MM.1S (cell line): Measurements from ENCODE around the gene GPR137C.

Experiments
- DNase-seq: peaks from one replicate; pipeline ENCODE4 v3.0.0-alpha.2; 2015
- H2AFZ ChIP-seq: fragments of 300-600 bp; sonication (generic); 2 replicates; pipeline ENCODE4 v1.6.0; 2016; ENCODE audit warnings: antibody characterized with exemption, low read length
- H3F3A ChIP-seq: fragments of 300-600 bp; sonication (generic); 2 replicates; pipeline ENCODE4 v1.6.1; 2016; ENCODE audit warnings: mild to moderate bottlenecking, antibody characterized with exemption, low read length, moderate library complexity, mixed read lengths; ENCODE audit not compliant: insufficient read depth
- H3K27ac ChIP-seq: fragments of 300-600 bp; sonication (generic); 2 replicates; pipeline ENCODE4 v1.5.1; 2016; ENCODE audit warnings: mild to moderate bottlenecking, low read length
- H3K27me3 ChIP-seq: fragments of 300-600 bp; sonication (generic); replicated peaks from 2 replicates; pipeline ENCODE4 v1.6.0; 2016; ENCODE audit warnings: low read length; ENCODE audit not compliant: insufficient read depth
- H3K36me3 ChIP-seq: fragments of 300-600 bp; sonication (generic); replicated peaks from 2 replicates; pipeline ENCODE4 v1.6.1; 2016; ENCODE audit warnings: mild to moderate bottlenecking, low read length, mixed read lengths; ENCODE audit not compliant: insufficient read depth
- H3K4me1 ChIP-seq: fragments of 300-600 bp; sonication (generic); 2 replicates; pipeline ENCODE4 v1.6.1; 2016; ENCODE audit warnings: low read length, mixed read lengths
- H3K4me2 ChIP-seq: fragments of 300-600 bp; sonication (generic); 2 replicates; pipeline ENCODE4 v1.6.0; 2016; ENCODE audit warnings: low read depth, low read length
- H3K4me3 ChIP-seq: fragments of 300-600 bp; sonication (generic); 2 replicates; pipeline ENCODE4 v1.5.1; 2016; ENCODE audit warnings: low read length, mixed read lengths
- H3K79me2 ChIP-seq: fragments of 300-600 bp; sonication (generic); 2 replicates; pipeline ENCODE4 v1.6.1; 2016; ENCODE audit warnings: mixed run types, low read length, mixed read lengths
- H3K9ac ChIP-seq: fragments of 300-600 bp; sonication (generic); 2 replicates; pipeline ENCODE4 v1.6.1; 2016; ENCODE audit warnings: low read length, mixed read lengths
- H3K9me2 ChIP-seq: fragments of 300-600 bp; sonication (generic); replicated peaks from 2 replicates; pipeline ENCODE4 v1.6.1; 2016; ENCODE audit warnings: mild to moderate bottlenecking, low read length, mixed read lengths; ENCODE audit not compliant: insufficient read depth
- H3K9me3 ChIP-seq: fragments of 300-600 bp; sonication (generic); replicated peaks from 2 replicates; pipeline ENCODE4 v1.6.1; 2016; ENCODE audit warnings: mild to moderate bottlenecking, low read length, mixed read lengths; ENCODE audit not compliant: insufficient read depth
- H4K20me1 ChIP-seq: fragments of 300-600 bp; sonication (generic); 2 replicates; pipeline ENCODE4 v1.6.1; 2016; ENCODE audit warnings: mild to moderate bottlenecking, low read length, moderate library complexity, mixed read lengths; ENCODE audit not compliant: insufficient read depth
- EZH2 ChIP-seq: fragments of 300-600 bp; sonication (generic); optimal IDR thresholded peaks from 2 replicates; pipeline ENCODE3; 2017; ENCODE audit warnings: low read depth, mild to moderate bottlenecking, antibody characterized with exemption, low read length, mixed read lengths
- EZH2phosphoT487 ChIP-seq: fragments of 300-600 bp; sonication (generic); IDR thresholded peaks from 2 replicates; pipeline ENCODE4 v1.6.1; 2018; ENCODE audit warnings: antibody characterized with exemption, low read length
- TF ChIP-seq, protein P1 (sequence below): fragments of 300-600 bp; sonication (generic); IDR thresholded peaks from 2 replicates; pipeline ENCODE4 v1.5.1; 2016; ENCODE audit warnings: antibody characterized with exemption, low read length, mixed read lengths

Gene GPR137C

DNA sequence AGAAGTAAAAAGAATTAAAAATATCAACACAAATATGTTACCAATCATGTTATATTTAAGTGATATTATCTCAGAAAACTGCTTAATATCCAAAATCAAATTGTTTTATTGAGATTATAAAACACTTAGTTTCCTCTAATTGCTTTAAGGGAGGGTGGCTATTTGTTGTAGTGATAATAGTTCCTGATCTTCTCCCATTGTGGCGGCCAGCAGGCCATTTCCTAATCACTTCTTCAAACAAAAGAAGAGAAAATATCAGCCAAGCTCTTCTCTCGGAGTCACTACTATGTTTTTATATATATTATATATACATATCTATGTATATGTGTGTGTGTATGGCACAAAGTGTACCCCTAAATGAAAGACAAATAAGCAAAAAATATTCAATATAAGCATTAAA is 111.2 kb downstream of the GPR137C start:
- no peaks in the 10 kb centered on the region for H3K9me2 ChIP-seq
- H3K9me3 ChIP-seq = no peaks in the 10 kb centered on the region
- no peaks in the 10 kb centered on the region for H3K36me3 ChIP-seq
- no peak overlapping the region for H3K27ac ChIP-seq
- H3K4me3 ChIP-seq = no peak overlapping the region
- no peaks in the 10 kb centered on the region for H3F3A ChIP-seq
- no peak overlapping the region for H3K9ac ChIP-seq
- TF ChIP-seq EZH2phosphoT487 (no peak), EZH2 (no peak)
- TF ChIP-seq, protein P1, sequence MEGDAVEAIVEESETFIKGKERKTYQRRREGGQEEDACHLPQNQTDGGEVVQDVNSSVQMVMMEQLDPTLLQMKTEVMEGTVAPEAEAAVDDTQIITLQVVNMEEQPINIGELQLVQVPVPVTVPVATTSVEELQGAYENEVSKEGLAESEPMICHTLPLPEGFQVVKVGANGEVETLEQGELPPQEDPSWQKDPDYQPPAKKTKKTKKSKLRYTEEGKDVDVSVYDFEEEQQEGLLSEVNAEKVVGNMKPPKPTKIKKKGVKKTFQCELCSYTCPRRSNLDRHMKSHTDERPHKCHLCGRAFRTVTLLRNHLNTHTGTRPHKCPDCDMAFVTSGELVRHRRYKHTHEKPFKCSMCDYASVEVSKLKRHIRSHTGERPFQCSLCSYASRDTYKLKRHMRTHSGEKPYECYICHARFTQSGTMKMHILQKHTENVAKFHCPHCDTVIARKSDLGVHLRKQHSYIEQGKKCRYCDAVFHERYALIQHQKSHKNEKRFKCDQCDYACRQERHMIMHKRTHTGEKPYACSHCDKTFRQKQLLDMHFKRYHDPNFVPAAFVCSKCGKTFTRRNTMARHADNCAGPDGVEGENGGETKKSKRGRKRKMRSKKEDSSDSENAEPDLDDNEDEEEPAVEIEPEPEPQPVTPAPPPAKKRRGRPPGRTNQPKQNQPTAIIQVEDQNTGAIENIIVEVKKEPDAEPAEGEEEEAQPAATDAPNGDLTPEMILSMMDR = no peak
- no peaks in the 10 kb centered on the region for H4K20me1 ChIP-seq
- H3K4me1 ChIP-seq = no peaks in the 10 kb centered on the region
- H2AFZ ChIP-seq = no peak overlapping the region
- H3K4me2 ChIP-seq = no peak overlapping the region
- no peak for DNase-seq
- H3K27me3 ChIP-seq = no peaks in the 10 kb centered on the region
- no peaks in the 10 kb centered on the region for H3K79me2 ChIP-seq

DNA sequence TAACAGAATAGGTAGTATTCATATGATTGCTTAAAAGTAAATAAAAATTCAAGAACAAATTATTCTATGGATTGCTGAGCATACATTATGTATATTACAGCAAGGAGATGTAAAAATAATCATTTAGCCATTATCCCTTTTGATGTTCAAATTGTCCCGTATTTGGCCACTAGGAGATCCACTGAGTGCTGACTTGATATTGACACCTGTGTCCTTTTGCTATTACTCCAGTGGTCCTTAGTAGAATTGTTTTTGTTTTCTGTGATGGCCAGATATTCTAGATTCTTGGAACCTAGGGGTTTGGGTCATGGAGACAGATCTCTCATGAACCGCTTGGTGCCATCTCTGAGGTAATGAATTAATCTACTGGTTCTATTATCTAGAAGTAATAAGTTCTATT is 126.0 kb downstream of the GPR137C start:
- H3K79me2 ChIP-seq = peaks cover 3% of the 10 kb centered on the region; the same call in 1 of the 2 replicates
- TF ChIP-seq, protein P1 = peak; percentile 13
- TF ChIP-seq EZH2phosphoT487 = no peak
- no peaks in the 10 kb centered on the region for H3K9me2 ChIP-seq
- no peak for DNase-seq
- H3K27ac ChIP-seq = no peak overlapping the region
- no peaks in the 10 kb centered on the region for H3F3A ChIP-seq
- no peak overlapping the region for H3K4me3 ChIP-seq
- H3K4me2 ChIP-seq = no peak overlapping the region
- no peak overlapping the region for H3K9ac ChIP-seq
- no peaks in the 10 kb centered on the region for H3K4me1 ChIP-seq
- H2AFZ ChIP-seq = no peak overlapping the region
- H3K27me3 ChIP-seq = no peaks in the 10 kb centered on the region
- H3K36me3 ChIP-seq = no peaks in the 10 kb centered on the region
- no peaks in the 10 kb centered on the region for H3K9me3 ChIP-seq
- no peaks in the 10 kb centered on the region for H4K20me1 ChIP-seq

DNA sequence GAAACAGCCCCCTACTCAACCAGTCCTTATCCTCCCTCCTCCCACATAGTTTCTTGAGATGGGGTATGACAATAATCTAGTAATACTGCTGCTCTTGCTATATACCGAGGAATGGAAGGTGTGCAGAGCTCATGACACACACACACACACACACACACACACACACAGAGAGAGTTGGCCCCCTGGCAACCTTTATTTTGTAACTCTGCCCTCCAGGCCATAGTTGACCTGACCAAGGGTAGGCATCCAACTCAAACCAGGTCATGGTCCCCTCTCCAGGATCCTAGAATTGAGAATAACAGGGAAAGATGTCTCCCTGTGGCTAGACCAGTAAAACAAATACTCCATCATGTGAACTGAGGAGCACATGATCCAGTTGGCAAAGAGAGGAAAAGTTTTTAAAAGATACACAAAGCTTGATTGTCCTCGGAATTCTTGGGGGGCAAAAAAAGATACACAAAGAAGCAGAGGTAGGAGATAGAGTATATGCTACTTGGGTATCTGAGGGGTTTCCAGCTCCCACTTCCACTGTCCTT is 131.4 kb downstream of the GPR137C start:
- no peaks in the 10 kb centered on the region for H3K27me3 ChIP-seq
- H3K4me1 ChIP-seq = no peaks in the 10 kb centered on the region
- H3K79me2 ChIP-seq = peaks cover 56% of the 10 kb centered on the region
- H3K4me2 ChIP-seq = no peak overlapping the region
- H3K9me3 ChIP-seq = no peaks in the 10 kb centered on the region
- DNase-seq = no peak
- H3K9me2 ChIP-seq = no peaks in the 10 kb centered on the region
- H4K20me1 ChIP-seq = no peaks in the 10 kb centered on the region
- H3K36me3 ChIP-seq = no peaks in the 10 kb centered on the region
- no peak overlapping the region for H2AFZ ChIP-seq
- H3K4me3 ChIP-seq = no peak overlapping the region
- no peak overlapping the region for H3K9ac ChIP-seq
- TF ChIP-seq EZH2 (no peak), EZH2phosphoT487 (no peak)
- TF ChIP-seq, protein P1 = no peak
- H3K27ac ChIP-seq = no peak overlapping the region
- H3F3A ChIP-seq = no peaks in the 10 kb centered on the region
